ENCODE measurements around the gene HBA1. TPM values are rescaled to one million over a fixed set of nuclear protein-coding genes. Genes with fewer than 3 reads are reported as not detected.
"Not testable (repeated sequence)": the region's sequence is repeated elsewhere in the genome, so short reads cannot be mapped to it uniquely, and the experiment has no call there.

Gene HBA1
- total RNA-seq, 4 donors from 2014 or later, result 48.4 to 135 (median 81.6) TPM; not detected in 1

- Histone ChIP-seq H3K9me3 (no peaks in the 10 kb centered on the region), H3K4me3 (no peak overlapping the region), H3K27me3 (no peaks in the 10 kb centered on the region), H3K4me1 (no peaks in the 10 kb centered on the region), H3K27ac (no peak overlapping the region), H3K36me3 (peaks cover 7 to 97% (median 34%) of the 10 kb centered on the region in 3 donors)
- TF ChIP-seq POLR2A (IDR thresholded peaks at IDR 0.05), result no peak
- TF ChIP-seq EP300 (IDR thresholded peaks at IDR 0.05), result no peak
- no peak for TF ChIP-seq CTCF (IDR thresholded peaks at IDR 0.05)
- no peak for DNase-seq (ENCODE audit: low spot score in 2 of 2)
- 89 to 93% methylated on average over 5 of the region's 5 CpGs for WGBS, 2 donors
Measured at GRCh38 chr16:200388-200787, 23.9 kb downstream of the HBA1 start.

DNA sequence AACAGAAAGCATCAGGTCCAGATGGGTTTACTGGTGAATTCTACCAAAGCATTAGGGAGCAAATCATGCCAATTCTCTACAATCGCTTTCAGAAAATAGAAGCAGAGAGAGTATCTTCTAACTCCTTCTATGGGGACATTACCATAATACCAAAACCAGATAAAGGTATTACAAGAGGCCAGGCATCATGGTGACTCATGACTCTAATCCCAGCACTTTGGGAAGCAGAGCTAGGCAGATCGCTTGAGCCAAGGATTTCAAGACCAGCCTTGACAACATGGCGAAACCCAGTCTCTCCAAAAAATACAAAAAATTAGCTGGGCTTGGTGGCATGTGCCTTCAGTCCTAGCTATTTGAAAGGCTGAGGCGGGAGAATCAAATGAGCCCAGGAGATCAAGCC is 26.8 kb downstream of the HBA1 start:
- H3K9me3 ChIP-seq, result no peaks in the 10 kb centered on the region
- no peaks in the 10 kb centered on the region for H3K4me1 ChIP-seq
- peaks cover 10 to 97% (median 40%) of the 10 kb centered on the region in 3 donors for H3K36me3 ChIP-seq
- no peak overlapping the region for H3K27ac ChIP-seq
- H3K27me3 ChIP-seq, result no peaks in the 10 kb centered on the region
- 98 to 99% methylated on average over 4 of the region's 4 CpGs for WGBS, 2 donors
- no peak for DNase-seq (ENCODE audit: low spot score in 2 of 2)
- TF ChIP-seq EP300 (IDR thresholded peaks at IDR 0.05), result no peak
- no peak for TF ChIP-seq CTCF (IDR thresholded peaks at IDR 0.05)
- no peak overlapping the region for H3K4me3 ChIP-seq

DNA sequence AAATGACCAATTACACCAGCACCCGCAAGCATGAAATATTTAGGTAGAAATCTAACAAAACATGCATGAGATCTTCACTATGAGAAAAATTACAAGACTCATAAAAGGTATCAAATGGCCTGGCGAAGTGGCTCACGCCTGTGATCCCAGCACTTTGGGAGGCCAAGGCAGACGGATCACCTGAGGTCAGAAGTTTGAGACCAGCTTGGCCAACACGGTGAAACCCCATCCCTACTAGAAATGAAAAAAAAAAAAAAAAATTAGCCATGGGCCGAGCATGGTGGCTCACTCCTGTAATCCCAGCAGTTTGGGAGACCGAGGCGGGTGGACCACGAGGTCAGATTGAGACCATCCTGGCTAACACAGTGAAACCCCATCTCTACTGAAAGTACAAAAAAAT is 27.6 kb downstream of the HBA1 start:
- H3K27me3 ChIP-seq; H3K27ac ChIP-seq; H3K4me3 ChIP-seq; H3K9me3 ChIP-seq; DNase-seq (ENCODE audit: low spot score in 2 of 2); H3K4me1 ChIP-seq: not testable (repeated sequence)
- 93 to 98% methylated on average over 9 of the region's 9 CpGs for WGBS, 2 donors
- H3K36me3 ChIP-seq, result peaks cover 3 to 97% (median 38%) of the 10 kb centered on the region in 3 donors

DNA sequence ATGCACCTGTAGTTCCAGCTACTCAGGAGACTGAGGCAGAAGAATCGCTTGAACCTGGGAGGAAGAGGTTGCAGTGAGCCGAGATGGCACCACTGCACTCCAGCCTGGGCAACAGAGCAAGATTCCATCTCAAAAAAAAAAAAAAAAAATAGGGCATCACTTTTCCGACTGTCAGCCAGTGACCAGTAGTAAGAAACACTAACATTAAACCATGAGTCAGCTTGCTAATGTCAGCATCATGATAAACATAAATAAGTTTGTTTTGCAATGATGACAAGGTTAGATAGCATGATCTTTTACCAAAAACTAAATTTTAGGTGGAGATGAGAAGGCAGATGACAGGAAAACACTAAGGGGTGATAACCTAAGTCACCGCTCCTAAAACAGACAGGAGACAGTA is 32.9 kb downstream of the HBA1 start:
- not testable (repeated sequence) for H3K9me3 ChIP-seq; H3K4me1 ChIP-seq; H3K27me3 ChIP-seq; H3K27ac ChIP-seq; H3K4me3 ChIP-seq; DNase-seq (ENCODE audit: low spot score in 2 of 2)
- WGBS, 2 donors, result 83 to 86% methylated on average over 4 of the region's 4 CpGs
- H3K36me3 ChIP-seq, result peaks cover 3 to 98% (median 29%) of the 10 kb centered on the region in 3 donors

DNA sequence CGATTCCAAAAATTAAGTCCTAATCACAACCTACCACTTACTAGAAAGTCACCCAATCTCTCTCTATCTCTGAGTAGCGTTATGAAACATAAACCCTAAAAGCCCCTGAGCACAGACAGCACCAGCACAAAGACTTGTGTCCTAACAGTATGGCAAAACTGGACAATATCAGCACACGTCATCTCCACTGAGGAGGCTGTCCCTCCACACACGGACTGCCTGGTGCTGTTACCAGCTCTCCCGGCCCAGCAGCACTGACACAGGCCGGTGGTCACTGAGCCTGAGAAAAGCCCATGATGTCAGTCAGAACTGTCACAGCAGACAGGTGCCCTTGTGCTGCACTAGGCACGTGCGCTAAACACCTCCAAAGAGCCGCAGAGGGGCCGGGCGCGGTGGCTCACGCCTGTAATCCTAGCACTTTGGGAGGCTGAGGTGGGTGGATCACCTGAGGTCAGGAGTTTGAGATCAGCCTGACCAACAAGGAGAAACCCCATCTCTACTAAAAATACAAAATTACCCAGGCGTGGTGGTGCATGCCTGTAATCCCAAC is 35.2 kb downstream of the HBA1 start:
- H3K36me3 ChIP-seq, result peaks cover 0 to 98% (median 16%) of the 10 kb centered on the region in 3 donors
- H3K27me3 ChIP-seq, result not testable (repeated sequence)
- WGBS, 2 donors, result 88 to 90% methylated on average over 14 of the region's 14 CpGs

GRCh38 chr16:212999-213398 is 36.5 kb downstream of the HBA1 start:
- 91 to 95% methylated on average over 3 of the region's 3 CpGs for WGBS, 2 donors
- Histone ChIP-seq H3K36me3 (peaks cover 0 to 98% (median 6%) of the 10 kb centered on the region in 3 donors), H3K4me1 (no peaks in the 10 kb centered on the region)

More for the DNA sequence above, 35.2 kb downstream of the HBA1 start:
- not testable (repeated sequence) for H3K4me3 ChIP-seq; DNase-seq (ENCODE audit: low spot score in 2 of 2); H3K9me3 ChIP-seq; H3K4me1 ChIP-seq; H3K27ac ChIP-seq

More at GRCh38 chr16:212999-213398, 36.5 kb downstream of the HBA1 start:
- TF ChIP-seq POLR2A (IDR thresholded peaks at IDR 0.05), result no peak
- TF ChIP-seq CTCF (IDR thresholded peaks at IDR 0.05), result no peak
- no peak for TF ChIP-seq EP300 (IDR thresholded peaks at IDR 0.05)
- Histone ChIP-seq H3K4me3 (no peak overlapping the region), H3K27me3 (no peaks in the 10 kb centered on the region), H3K27ac (no peak overlapping the region), H3K9me3 (no peaks in the 10 kb centered on the region)
- DNase-seq (ENCODE audit: low spot score in 2 of 2), result no peak

All from tibial nerve (tissue), 4 donors.